LNCaP clone FGC (cell line): Measurements from ENCODE around the gene ADAMTS16.

Source experiments
- DNase-seq: peaks from one replicate; pipeline ENCODE4 v3.0.0-alpha.2; 2011; ENCODE audit warnings: low read depth
- H3K4me3 ChIP-seq: 2 replicates; pipeline ENCODE4 v1.5.1; 2011; ENCODE audit warnings: mild to moderate bottlenecking, low read depth, low read length, control low read depth
- CTCF ChIP-seq: IDR thresholded peaks from 2 replicates; pipeline ENCODE4 v1.5.1; 2012; ENCODE audit warnings: mild to moderate bottlenecking; ENCODE audit not compliant: control insufficient read depth, insufficient read depth; ENCODE audit errors: extremely low read depth

Gene ADAMTS16

GRCh38 chr5:5297432-5298067, 157.4 kb downstream of the ADAMTS16 start:
- H3K4me3 ChIP-seq = no peak overlapping the region
- no peak for DNase-seq
- TF ChIP-seq CTCF = no peak

GRCh38 chr5:5298068-5298633, 158.0 kb downstream of the ADAMTS16 start:
- H3K4me3 ChIP-seq = no peak overlapping the region
- no peak for TF ChIP-seq CTCF
- DNase-seq = no peak

- no peak for TF ChIP-seq CTCF
- DNase-seq = no peak
- no peak overlapping the region for H3K4me3 ChIP-seq
Observed at GRCh38 chr5:5298841-5299541, 158.9 kb downstream of the ADAMTS16 start.

GRCh38 chr5:5301176-5301575, 161.0 kb downstream of the ADAMTS16 start:
- no peak overlapping the region for H3K4me3 ChIP-seq
- TF ChIP-seq CTCF = no peak
- DNase-seq = no peak

- no peak for DNase-seq
- no peak for TF ChIP-seq CTCF
- no peak overlapping the region for H3K4me3 ChIP-seq
Observed at GRCh38 chr5:5302201-5302600, 162.1 kb downstream of the ADAMTS16 start.

GRCh38 chr5:5303242-5303641, 163.1 kb downstream of the ADAMTS16 start:
- no peak overlapping the region for H3K4me3 ChIP-seq
- no peak for TF ChIP-seq CTCF
- no peak for DNase-seq
